COLO829 (cell line): ENCODE measurements around the gene ACTL7B.
A peak's percentile ranks its signal among the peaks of the same experiment; 100 is the strongest.
"Not testable (repeated sequence)": the region's sequence is repeated elsewhere in the genome, so short reads cannot be mapped to it uniquely, and the experiment has no call there.

Source experiments
- DNase-seq: peaks from one replicate; pipeline ENCODE4 v3.0.0; 2012; ENCODE audit warnings: low spot score

ACTL7B gene, protein sequence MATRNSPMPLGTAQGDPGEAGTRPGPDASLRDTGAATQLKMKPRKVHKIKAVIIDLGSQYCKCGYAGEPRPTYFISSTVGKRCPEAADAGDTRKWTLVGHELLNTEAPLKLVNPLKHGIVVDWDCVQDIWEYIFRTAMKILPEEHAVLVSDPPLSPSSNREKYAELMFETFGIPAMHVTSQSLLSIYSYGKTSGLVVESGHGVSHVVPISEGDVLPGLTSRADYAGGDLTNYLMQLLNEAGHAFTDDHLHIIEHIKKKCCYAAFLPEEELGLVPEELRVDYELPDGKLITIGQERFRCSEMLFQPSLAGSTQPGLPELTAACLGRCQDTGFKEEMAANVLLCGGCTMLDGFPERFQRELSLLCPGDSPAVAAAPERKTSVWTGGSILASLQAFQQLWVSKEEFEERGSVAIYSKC

DNA sequence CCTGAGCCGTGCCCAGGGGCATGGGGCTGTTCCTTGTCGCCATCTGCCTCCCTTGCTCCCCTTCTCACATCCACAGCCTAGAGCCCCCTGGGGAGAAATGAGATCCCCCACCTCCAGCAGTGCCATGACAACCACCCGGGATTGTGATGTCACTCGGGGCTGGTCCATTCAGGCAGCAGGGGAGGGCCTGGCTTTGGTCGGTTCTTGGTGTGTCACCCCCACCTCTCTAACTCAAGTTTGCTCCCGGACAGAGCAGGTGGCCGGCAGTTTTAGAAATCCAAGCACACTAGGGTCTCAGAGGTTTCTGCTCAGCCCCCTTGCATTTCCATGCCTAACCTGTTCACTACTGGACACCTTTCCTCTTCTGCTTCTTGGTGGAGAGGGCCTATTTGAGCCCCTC is at the start of gene ACTL7B:
TSS of gene ACTL7B (minus strand) at position 99 of the 400 bp plus-strand sequence. CDS start at position 43, 56 bp downstream.
- no peak for DNase-seq

DNA sequence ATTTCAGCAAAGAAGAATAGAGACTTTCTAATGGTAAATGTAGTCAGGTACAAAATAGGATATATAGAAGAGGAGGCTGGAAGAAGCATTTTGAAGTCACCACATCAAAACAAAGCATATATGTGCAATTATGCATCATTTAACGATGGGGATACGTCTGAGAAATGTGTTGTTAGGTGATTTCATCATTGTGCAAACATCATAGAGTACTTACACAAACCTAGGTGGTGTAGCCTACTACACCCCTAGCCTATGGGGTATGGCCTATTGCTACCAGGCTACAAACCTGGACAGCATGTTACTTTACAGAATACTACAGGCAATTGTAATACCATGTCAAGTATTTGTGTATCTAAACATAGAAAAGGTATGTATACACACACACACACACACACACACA is 49.7 kb upstream of the ACTL7B start:
- no peak for DNase-seq

DNA sequence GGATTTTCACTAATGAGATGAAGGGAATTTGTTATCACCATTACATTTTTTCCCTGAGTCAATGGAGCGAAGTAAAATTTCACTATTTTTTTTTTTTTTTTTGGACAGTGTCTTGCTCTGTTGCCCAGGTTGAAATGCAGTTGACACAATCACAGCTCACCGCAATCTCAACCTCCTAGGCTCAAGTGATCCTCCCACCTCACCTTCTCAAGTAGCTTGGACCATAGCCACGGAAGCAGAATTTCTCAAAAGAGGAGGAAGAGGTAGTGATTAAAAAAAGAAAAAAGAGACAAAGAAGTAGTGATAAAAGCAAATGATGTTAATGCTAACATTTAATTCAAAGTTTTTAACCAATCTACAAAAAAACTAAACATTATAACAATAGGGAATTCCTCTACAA is 48.4 kb upstream of the ACTL7B start:
- no peak for DNase-seq

DNA sequence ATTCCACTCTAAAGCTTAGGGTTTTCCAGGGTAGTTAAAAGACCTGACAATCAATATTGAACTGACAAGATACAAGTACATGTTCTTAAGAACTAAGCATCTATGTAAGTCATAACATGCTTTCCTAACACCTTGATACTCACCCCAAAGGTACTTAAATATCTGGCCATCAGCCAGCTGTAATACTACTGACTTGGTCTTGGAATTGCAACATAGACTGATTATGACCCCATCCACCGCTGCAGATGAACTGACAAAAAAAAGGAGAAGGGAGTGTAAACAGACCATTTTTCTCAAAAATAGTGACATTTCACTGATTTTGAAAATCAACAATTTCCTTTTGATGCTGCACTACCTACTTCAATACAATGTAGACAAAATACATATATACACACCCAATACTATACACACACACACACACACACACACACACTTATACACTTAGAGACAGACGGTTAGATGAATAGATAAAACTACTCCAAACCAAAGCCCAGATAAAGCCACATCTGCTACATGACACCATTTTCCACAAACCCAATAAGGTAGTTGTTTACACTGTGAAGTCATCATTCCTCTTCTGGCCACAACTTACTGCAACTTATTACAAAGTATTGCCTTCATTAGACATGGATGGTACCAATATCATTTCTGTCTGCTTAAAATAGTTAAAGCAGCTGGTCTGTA is 47.8 kb upstream of the ACTL7B start:
- no peak for DNase-seq

DNA sequence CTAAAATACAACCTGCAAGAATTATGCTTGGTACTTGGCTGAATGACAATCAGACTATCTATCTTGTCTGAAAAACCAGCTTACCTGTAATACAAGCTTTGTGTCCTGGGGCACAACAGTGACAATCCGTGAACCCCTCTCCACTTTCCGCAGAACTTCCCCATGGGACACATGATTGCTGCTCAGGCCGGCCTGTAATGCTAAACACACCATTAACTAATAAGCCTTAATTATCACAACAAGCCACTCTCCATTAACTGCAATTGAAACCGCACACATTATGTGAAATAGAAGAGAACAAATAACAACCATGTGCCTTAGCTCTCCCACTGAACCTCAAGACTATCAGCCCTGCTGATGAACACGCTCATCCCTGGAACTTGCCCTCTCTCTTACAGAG is 44.4 kb upstream of the ACTL7B start:
- no peak for DNase-seq

DNA sequence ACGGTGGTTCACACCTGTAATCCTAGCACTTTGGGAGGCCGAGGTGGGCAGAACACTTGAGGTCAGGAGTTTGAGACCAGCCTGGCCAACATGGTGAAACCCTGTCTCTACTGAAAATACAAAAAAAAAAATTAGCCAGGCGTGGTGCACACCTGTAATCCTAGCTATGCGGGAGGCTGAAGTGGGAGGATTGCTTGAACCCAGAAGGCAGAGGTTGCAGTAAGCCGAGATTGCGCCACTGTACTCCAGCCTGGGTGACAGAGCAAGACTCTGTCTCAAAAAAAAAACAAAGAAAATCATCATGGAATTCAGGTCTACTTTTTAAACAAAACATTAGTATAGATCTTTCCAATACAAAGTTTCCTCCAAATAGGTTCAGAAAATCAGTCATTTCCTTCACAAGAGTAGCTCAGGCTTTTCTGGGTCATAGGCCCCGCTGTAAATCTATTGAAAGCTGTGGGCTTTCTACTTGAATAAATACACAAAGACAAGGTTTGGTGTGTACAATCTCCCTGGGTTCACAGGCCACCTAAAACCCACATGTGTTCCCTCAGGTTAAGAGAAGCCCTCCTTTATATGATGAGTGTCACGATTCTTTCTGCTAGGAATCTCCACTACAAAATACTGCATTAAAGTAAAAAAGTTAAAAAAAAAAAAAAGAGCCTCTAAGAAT is 43.4 kb upstream of the ACTL7B start:
- DNase-seq: not testable (repeated sequence)

DNA sequence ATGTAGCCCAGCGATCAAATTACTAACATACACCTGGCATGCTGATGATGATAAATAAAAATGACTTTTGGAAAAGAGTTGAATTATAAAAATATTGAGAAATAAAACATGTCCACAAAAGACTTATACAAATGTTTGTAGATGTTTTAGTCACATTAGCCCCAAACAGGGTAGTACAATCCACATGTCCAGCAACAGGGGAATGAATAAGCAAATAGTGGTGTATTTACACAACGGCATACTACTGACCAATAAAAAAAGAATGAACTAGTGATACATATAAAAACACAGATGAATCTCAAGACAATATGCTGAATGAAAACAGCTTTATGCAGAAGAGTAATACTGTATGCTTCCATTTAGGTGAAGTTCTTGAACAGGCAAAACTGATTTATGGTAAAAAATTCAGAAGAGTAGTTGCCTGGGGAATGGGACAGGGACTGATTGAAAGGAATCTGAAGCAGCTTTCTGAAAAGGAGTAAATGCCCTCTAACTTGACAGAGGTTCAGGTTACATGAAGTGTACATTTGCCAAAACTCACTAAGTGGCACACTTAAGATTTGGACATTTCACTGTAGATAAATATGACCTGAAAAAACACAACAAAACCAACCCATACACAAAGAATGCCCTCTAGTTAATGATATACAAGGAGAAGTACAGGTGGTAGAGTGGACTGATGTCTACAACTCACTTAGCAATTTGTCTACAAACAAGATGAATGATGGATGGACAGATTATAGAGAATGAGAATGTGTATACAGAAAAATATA is 41.7 kb upstream of the ACTL7B start:
- no peak for DNase-seq

DNA sequence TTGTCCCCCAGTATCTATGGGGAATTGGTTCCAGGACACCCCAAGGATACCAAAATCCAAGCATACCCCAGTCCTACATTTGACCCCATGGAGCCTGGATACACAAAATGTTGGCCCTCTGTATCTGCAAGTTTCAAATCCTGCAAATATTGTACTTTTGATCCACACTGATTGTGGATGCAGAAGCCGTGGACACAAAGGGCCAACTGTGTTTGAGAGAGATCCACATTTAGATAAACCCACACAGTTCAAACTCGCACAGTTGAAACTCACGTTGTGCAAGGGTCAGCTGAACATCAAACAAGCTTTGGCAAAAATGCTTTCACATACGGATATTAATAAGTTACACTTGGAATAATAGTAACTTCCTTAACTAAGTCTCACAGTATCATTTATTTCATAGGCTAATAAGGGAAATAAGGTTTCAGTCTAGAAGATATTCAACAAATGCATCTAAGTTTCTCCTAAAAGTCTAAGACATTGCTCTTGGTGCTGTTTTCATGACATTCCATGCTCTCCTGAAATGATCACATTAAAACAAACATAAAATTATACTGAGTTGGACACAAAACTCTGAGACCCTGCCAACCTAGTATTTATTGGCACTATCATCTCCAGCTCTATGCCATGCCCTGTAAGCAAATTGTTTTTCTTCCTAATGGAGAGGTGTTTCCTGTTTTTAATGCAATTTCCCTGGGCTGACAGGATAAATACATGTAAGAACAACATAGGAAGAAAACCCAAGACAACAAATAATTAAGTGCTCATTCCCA is 38.6 kb upstream of the ACTL7B start:
- peak; percentile 46 for DNase-seq

DNA sequence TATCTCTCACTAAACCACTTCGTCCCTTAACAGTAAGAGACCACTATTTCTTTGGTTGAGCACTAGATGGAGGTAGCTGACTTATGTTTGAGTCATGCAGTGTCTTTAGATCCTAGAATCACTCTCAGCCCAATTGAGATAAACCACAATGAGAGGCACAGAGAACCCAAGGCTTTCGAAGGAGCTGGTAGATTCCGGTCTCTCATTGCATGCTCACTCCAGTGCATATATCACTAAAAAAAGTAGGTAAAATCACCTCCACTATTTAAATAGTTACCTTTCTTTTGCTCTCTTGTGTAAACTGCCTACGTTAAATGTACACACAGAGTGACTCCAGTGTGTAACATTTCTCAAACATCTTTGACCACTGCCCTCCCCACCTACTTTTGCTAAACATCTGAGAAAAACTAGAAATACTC is 33.9 kb upstream of the ACTL7B start:
- DNase-seq: peak; percentile 40

DNA sequence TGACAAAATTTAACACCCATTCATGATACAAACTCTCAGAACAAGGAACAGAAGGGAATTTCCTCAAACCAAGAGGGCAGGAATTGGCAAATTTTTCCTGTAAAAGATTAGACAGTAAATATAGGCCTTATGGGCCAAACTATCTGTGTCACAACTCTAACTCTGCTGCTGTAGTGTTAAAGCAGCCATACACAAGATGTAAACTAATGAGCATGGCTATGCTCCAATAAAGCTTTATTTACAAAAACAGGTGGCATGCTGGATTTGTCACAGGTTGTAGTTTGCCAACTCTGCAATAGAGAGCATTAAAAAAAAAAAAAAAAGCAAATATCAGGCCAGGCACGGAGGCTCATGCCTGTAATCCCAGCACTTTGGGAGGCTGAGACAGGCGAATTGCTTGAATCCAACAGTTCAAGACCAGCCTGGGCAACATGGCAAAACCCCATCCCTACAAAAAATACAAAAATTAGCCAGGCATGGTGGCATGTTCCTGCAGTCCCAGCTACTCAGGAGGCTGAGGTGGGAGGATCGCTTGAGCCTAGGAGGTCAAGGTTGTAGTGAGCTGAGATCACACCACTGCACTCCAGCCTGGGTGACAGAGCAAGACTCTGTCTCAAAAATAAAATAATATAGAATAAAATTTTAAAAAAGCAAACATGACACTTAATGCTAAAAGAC is 30.9 kb upstream of the ACTL7B start:
- not testable (repeated sequence) for DNase-seq

DNA sequence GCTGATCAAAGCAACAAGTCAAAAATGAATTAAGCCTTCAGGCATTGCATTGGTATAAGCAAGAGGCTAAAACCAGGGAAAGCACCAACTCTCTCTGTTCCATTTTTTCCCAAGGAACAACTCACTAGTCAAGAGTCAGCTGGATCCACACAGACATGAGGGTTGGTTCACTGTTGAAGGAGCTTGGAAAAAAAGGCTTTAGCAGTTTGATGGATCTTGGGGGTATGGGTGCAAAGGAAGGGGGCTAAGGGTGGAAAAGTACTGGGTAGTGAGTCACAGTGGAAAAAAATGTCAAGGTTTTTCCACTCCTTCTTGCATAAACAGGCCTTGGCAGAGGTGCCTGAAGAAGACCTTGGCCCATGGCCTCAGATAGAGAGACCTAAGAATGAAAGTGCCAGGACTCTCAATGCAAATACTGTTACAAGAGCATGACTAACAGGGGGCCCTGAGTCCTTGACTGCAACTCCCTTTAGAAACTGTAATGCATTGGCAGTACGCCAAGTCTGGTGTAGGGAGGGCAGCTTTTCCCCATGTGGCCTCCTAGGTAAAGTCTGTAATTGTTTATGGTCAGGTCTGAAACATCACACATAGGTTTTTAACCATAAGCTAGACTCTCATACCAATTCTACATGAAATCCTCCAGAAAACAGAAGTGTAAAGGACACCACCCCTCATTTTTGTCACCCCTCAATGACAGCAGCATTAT is 30.0 kb upstream of the ACTL7B start:
- DNase-seq: peak; percentile 88

DNA sequence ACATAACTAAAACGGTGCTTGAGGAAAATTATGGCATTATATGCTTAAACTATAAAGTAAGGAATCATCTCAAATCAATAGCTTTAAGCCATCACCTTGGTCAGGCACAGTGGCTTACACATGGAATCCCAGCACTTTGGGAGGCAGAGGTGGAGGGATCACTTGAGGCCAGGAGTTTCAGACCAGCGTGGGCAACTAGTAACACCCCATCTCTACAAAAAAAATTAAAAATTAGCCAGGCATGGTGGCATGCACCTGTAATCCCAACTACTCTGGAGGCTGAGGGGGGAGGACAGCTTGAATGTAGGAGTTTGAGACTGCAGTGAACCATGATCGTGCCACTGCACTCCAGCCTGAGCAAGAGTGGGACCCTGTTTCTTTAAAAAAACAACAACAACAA is 28.9 kb upstream of the ACTL7B start:
- DNase-seq: no peak

DNA sequence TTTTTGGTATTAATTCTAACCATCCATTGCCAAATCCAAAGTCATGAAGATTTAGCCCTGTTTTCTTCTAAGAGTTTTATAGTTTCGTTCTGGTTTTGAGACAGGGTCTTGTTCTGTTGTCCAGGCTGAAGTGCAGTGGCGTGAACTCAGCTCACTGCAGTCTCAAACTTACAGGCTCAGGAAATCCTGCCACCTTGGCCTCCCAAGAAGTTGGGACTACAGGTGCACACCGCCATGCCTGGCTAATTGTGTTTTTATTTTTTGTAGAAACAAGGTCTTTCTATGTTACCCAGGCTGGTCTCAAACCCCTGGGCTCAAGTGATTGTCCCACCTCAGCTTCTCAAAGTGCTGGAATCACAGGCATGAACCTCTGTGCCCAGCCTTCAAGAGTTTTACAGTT is 27.3 kb upstream of the ACTL7B start:
- DNase-seq: no peak

DNA sequence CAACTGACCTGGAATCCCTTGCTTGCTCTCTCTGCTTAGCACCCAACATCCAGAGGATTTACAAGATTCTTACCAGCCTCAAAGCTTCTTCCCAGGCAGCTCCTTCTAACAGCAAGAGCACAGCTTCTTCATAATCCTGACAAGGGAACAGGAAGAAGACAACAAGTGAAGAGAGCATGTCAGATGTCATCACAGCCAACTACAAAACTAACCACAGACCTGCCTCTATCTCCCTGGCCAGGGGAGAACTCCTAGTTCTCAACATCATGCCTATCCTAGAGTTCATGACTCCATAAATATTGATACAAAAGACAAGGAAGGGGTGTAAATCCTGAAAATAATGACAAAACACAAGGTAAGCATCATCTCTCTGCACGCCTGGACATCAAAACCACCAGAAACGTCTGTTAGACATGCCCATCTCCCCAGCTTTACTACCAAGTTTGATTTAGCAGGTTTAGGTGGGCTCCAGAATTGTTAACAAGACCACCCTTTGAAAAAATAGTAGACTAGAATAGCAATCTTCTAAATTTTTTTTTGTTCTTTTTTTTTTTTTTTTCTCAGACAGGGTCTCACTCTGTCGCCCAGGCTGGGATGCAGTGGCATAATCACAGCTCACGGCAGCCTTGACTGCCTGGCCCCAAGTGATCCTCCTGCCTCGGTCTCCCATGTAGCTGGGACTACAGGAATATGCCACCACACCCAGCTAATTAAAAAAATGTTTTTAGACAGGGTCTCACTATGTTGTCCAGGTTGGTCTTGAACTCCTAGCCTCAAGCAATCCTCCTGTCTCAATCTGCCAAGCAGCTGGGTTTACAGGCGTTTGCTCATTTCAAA is 26.5 kb upstream of the ACTL7B start:
- DNase-seq: no peak

DNA sequence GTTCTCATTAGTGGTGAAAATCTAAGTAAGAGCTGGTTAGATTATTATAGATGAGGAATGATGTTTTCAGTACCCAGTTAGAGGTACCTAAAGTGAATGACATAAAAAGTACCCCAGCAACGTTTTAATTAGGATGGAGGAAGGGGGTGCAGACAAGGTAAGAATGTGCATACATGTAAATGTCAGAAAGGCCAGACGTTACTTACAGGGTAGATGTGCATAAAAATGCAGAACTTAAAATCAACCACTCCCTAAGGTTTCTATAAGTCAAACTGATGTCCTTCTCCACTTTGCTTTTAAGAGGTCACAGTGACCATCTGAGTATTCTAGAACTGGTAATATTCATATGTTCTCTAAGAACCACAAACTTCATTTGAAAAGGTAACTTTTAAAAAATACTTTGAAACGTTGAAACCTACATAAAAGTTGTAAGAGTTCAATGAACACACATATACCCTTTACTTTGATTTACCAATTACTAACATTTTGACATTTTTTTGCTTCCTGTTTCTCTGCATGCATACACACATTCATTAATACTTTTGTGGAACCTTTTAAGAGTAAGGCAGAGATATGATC is 25.0 kb upstream of the ACTL7B start:
- no peak for DNase-seq

DNA sequence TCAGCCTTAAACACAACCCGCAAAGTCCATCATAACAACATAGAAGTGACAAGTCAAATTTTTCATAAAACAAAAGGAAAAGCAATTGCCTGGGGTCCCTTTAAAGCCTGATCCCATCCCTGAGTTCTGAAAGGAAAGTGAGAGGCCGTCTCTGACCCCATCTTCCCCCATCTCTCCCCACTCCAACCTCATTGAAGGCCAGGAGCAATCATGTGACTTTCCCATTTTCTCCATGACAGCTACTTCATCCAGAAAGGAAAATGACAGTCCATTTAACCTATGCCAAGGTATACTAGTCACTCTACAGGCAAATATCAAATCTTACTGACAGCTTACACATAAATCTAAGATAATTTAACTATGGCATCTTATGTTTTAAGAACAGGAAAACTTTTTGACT is 21.7 kb upstream of the ACTL7B start:
- DNase-seq: no peak

DNA sequence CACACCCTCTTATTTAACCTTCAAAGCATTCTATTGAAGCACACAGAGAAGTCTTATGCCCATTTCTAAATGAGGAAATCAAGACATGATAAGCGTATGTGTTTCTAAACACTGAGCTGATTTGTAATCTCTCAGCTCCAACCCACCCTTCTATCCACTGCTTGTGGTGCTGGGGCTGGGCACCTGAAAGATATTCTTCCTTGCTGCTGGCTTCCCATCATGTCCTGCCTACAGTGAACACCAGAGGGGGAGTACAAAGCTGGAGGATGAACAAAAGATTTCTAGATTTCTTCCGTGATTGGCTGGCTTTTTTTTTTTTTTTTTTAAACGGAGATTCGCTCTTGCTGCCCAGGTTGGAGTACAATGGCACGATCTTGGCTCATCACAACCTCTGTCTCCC is 20.6 kb upstream of the ACTL7B start:
- no peak for DNase-seq

DNA sequence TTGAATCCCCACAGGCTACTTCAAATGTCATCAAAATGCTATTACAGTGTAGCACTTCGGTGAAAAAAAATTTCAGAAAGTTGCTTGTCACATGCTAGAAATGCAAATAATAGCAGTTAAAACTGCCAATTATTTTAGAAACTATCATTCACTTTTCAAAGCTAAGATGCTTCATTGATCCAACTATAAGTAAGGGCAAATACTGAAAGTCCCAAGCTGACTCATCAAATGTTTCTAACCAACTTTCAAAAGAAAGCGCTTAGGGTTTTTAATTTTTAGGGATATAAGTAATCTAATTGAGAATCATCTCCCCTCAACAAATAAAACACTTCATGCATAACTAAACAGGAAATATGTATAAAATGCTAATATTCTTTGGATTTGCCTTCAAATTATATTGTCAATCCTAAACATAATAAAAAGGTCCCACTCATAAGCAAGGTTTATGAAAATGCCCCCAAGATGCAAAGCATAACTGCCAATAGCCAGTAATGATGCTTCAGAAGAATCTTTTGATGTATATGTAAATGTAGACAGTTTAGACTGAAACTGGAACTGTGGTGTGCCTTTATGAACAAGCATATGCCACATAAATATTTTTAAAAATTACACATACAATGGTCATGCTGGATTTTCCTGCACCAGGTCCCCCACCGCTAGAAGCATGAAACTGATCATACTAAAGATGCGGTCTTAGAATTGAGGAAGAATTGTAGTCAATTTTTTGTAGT is 18.4 kb upstream of the ACTL7B start:
- no peak for DNase-seq
